HCT116 (cell line): ENCODE measurements around the gene TBX3. TPM values are rescaled to one million over a fixed set of nuclear protein-coding genes. Genes with fewer than 3 reads are reported as not detected.

ENCODE experiments used
- ATAC-seq: fragments of 200-7000 bp; cut with Tn5 transposase; 2 replicates; pipeline ENCODE4 v1.9.1; 2020; ENCODE audit warnings: mild to moderate bottlenecking, moderate library complexity
- BruUV-seq: library from RNA; stranded (reverse); fragments of 400-500 nt; replicated peaks from 2 replicates; lab custom pipeline; 2021; lab: Mats Ljungman, UMichigan
- CTCF ChIA-PET: fragments of 300-600 bp; sonication (Branson Sonifier 250); formaldehyde crosslinking; loops from one replicate; lab custom pipeline; 2021; ENCODE audit warnings: antibody characterized with exemption; lab: Charles Lee
- POLR2A ChIA-PET: fragments of 300-600, 350-600 bp; sonication (Branson Sonifier 250); formaldehyde crosslinking; loops from one replicate; lab custom pipeline; 2021; ENCODE audit warnings: antibody characterized with exemption; lab: Charles Lee
- RAD21 ChIA-PET, 2 experiments: fragments of 300-600 bp; sonication (Branson Sonifier 250); formaldehyde crosslinking; loops; one replicate each; lab custom pipeline; 2023; ENCODE audit warnings: low total read pairs in 2 of 2; ENCODE audit not compliant: uncharacterized antibody in 2 of 2, unreplicated experiment in 2 of 2, low non-redundant PET in 1 of 2; lab: Charles Lee
- DNase-seq: peaks from one replicate; pipeline ENCODE4 v3.0.0-alpha.2; 2010; ENCODE audit warnings: low read depth, low spot score
- H2AFZ ChIP-seq: fragments of 200-600 bp; shearing (Covaris generic), sonication (generic); 2 replicates; pipeline ENCODE4 v1.6.1; 2017; ENCODE audit warnings: low read depth, mixed run types, mixed read lengths, antibody characterized with exemption, low read length; ENCODE audit not compliant: poor library complexity, severe bottlenecking
- H3K27ac ChIP-seq: 2 replicates; pipeline ENCODE4 v1.5.1; 2012; ENCODE audit warnings: low read depth, low read length
- H3K27me3 ChIP-seq: fragments of 200-600 bp; sonication (generic); 2 replicates; pipeline ENCODE4 v1.6.1; 2016; ENCODE audit warnings: mixed run types, low read length, mixed read lengths; ENCODE audit not compliant: insufficient read depth
- H3K36me3 ChIP-seq, 2 experiments: fragments of 200-500 bp in 1 of 2; fragments of 200-600 bp in 1 of 2; sonication (Bioruptor generic) in 1 of 2; sonication (generic) in 1 of 2; 2 replicates each; pipeline versions ENCODE4 v1.5.1 to v1.6.1; 2014 to 2016; ENCODE audit warnings: low read length in 2 of 2, inconsistent platforms in 1 of 2, mixed read lengths in 1 of 2, mixed run types in 1 of 2; ENCODE audit not compliant: insufficient read depth in 2 of 2, control insufficient read depth in 1 of 2
- H3K4me1 ChIP-seq, 2 experiments: fragments of 200-600 bp in 1 of 2; sonication (generic) in 1 of 2; 2 replicates each; pipeline versions ENCODE4 v1.5.1 to v1.6.1; 2012 to 2017; ENCODE audit warnings: low read length in 2 of 2, inconsistent platforms in 1 of 2, mild to moderate bottlenecking in 1 of 2, mixed read lengths in 1 of 2, mixed run types in 1 of 2, moderate library complexity in 1 of 2; ENCODE audit not compliant: insufficient read depth in 2 of 2, control insufficient read depth in 1 of 2
- H3K4me2 ChIP-seq: fragments of 200-600 bp; sonication (generic); 2 replicates; pipeline ENCODE4 v1.6.1; 2017; ENCODE audit warnings: mixed run types, low read length, mixed read lengths
- H3K4me3 ChIP-seq, 2 experiments: fragments of 200-600 bp in 1 of 2; sonication (generic) in 1 of 2; replicated peaks in 1 of 2; 2 replicates each; pipeline ENCODE4 v1.5.1; 2011 to 2016; ENCODE audit warnings: low read length in 2 of 2, control low read depth in 1 of 2, low read depth in 1 of 2, mild to moderate bottlenecking in 1 of 2, mixed read lengths in 1 of 2, mixed run types in 1 of 2
- H3K79me2 ChIP-seq: fragments of 200-600 bp; sonication (generic); 2 replicates; pipeline ENCODE4 v1.6.1; 2017; ENCODE audit warnings: mild to moderate bottlenecking, mixed run types, low read length, moderate library complexity, mixed read lengths; ENCODE audit not compliant: insufficient read depth
- H3K9ac ChIP-seq: fragments of 200-600 bp; sonication (generic); 2 replicates; pipeline ENCODE4 v1.6.1; 2016; ENCODE audit warnings: low read length, mixed read lengths
- H3K9me2 ChIP-seq: fragments of 200-600 bp; sonication (generic), shearing (Covaris generic); 2 replicates; pipeline ENCODE4 v1.6.1; 2017; ENCODE audit warnings: mixed run types, mild to moderate bottlenecking, moderate library complexity; ENCODE audit not compliant: insufficient read depth
- H3K9me3 ChIP-seq, 2 experiments: fragments of 200-500 bp in 1 of 2; fragments of 200-600 bp in 1 of 2; sonication (Bioruptor generic) in 1 of 2; sonication (generic) in 1 of 2; 2 replicates each; pipeline ENCODE4 v1.6.1; 2014 to 2017; ENCODE audit warnings: low read length in 2 of 2, mixed read lengths in 2 of 2, inconsistent platforms in 1 of 2, low read depth in 1 of 2, mild to moderate bottlenecking in 1 of 2, mixed run types in 1 of 2, moderate library complexity in 1 of 2; ENCODE audit not compliant: control insufficient read depth in 1 of 2, insufficient read depth in 1 of 2
- H4K20me1 ChIP-seq: fragments of 200-600 bp; sonication (generic), shearing (Covaris generic); 2 replicates; pipeline ENCODE4 v1.6.1; 2017; ENCODE audit warnings: mixed run types, mild to moderate bottlenecking, moderate library complexity; ENCODE audit not compliant: insufficient read depth
- CBX3 ChIP-seq: IDR thresholded peaks from 2 replicates; pipeline ENCODE4 v1.6.1; 2012; ENCODE audit warnings: low read depth
- EGR1 ChIP-seq: IDR thresholded peaks from 2 replicates; pipeline ENCODE4 v1.6.1; 2012; ENCODE audit warnings: low read depth
- ELF1 ChIP-seq: IDR thresholded peaks from 2 replicates; pipeline ENCODE4 v1.6.1; 2012; ENCODE audit warnings: low read depth, borderline replicate concordance
- EZH2 ChIP-seq: fragments of 200-600 bp; sonication (generic); IDR thresholded peaks from 2 replicates; pipeline ENCODE4 v1.6.1; 2017; ENCODE audit warnings: antibody characterized with exemption, mixed run types
- POLR2AphosphoS5 ChIP-seq: IDR thresholded peaks from 2 replicates; pipeline ENCODE4 v1.6.1; 2011; ENCODE audit warnings: mild to moderate bottlenecking, low read depth, low read length, moderate library complexity
- TCF7L2 ChIP-seq: IDR thresholded peaks from 2 replicates; pipeline ENCODE4 v1.7.0; 2011; ENCODE audit warnings: borderline replicate concordance, inconsistent platforms; ENCODE audit not compliant: insufficient read depth, insufficient read length; ENCODE audit errors: extremely low read depth
- YY1 ChIP-seq: IDR thresholded peaks from 2 replicates; pipeline ENCODE4 v1.6.1; 2011; ENCODE audit warnings: low read length, low read depth, moderate library complexity, mild to moderate bottlenecking; ENCODE audit not compliant: insufficient replicate concordance; ENCODE audit errors: extremely low read depth
- intact Hi-C: fragments of 100-400 bp; cut with micrococcal nuclease; formaldehyde crosslinking; loops from 2 replicates; pipeline ENCODE4 v1.10.0; 2022
- total RNA-seq: library from RNA; stranded (reverse); gene quantifications from one replicate; pipeline ENCODE4 v1.2.1, GENCODE V29; 2021; ENCODE audit not compliant: unreplicated experiment
- TF ChIP-seq, protein P1 (sequence below): IDR thresholded peaks from 2 replicates; pipeline ENCODE4 v1.6.1; 2012
- TF ChIP-seq, protein P2 (sequence below), 3 experiments: fragments of 200-600 bp in 1 of 3; sonication (generic) in 1 of 3; IDR thresholded peaks in 2 of 3; conservative IDR thresholded peaks in 1 of 3; 2 replicates each; pipeline ENCODE4 v1.5.1; 2012 to 2017; ENCODE audit warnings: low read depth in 2 of 3, low read length in 2 of 3, antibody characterized with exemption in 1 of 3, borderline replicate concordance in 1 of 3, control low read depth in 1 of 3, mild to moderate bottlenecking in 1 of 3, mixed read lengths in 1 of 3, mixed run types in 1 of 3, moderate library complexity in 1 of 3; ENCODE audit not compliant: insufficient read depth in 1 of 3

TBX3 gene
- total RNA-seq, 1 experiment from 2014 or later, result 12.8 TPM

DNA sequence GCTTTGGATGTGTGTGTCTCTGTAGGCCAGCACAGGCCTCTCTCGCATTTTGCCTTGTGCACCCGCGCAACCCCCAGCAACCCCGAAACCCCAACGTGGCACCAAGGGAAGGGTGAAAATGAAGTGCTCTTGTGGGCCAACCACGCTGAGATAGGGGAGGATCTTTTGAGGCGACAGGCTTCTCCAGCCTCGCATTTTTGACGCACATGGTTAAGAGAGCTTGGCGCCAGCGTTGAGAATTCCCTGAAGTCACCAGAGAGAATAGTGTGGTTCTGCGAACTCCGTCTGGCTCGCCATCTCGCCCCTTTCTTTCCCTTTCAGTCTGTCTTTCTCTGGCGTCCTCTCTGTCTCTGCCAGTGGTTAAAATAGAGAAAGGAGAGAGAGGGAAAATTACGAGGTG is 1.9 kb upstream of the TBX3 start:
- Histone ChIP-seq H3K9me3 (no peaks in the 10 kb centered on the region), H3K4me2 (no peak overlapping the region), H3K36me3 (no peaks in the 10 kb centered on the region), H2AFZ (no peak overlapping the region), H4K20me1 (no peaks in the 10 kb centered on the region), H3K9ac (no peak overlapping the region), H3K79me2 (peaks cover 12% of the 10 kb centered on the region), H3K27me3 (peaks cover 20% of the 10 kb centered on the region), H3K4me1 (peaks cover 6 to 23% of the 10 kb centered on the region in 2 experiments), H3K4me3 (no peak overlapping the region), H3K27ac (no peak overlapping the region), H3K9me2 (no peaks in the 10 kb centered on the region)
- ATAC-seq (no peak), DNase-seq (no peak)
- TF ChIP-seq, protein P1, sequence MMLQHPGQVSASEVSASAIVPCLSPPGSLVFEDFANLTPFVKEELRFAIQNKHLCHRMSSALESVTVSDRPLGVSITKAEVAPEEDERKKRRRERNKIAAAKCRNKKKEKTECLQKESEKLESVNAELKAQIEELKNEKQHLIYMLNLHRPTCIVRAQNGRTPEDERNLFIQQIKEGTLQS, result no peak
- no peak for TF ChIP-seq YY1
- no peak for TF ChIP-seq TCF7L2
- TF ChIP-seq EZH2, result no peak
- no peak for TF ChIP-seq POLR2AphosphoS5
- TF ChIP-seq, protein P2, sequence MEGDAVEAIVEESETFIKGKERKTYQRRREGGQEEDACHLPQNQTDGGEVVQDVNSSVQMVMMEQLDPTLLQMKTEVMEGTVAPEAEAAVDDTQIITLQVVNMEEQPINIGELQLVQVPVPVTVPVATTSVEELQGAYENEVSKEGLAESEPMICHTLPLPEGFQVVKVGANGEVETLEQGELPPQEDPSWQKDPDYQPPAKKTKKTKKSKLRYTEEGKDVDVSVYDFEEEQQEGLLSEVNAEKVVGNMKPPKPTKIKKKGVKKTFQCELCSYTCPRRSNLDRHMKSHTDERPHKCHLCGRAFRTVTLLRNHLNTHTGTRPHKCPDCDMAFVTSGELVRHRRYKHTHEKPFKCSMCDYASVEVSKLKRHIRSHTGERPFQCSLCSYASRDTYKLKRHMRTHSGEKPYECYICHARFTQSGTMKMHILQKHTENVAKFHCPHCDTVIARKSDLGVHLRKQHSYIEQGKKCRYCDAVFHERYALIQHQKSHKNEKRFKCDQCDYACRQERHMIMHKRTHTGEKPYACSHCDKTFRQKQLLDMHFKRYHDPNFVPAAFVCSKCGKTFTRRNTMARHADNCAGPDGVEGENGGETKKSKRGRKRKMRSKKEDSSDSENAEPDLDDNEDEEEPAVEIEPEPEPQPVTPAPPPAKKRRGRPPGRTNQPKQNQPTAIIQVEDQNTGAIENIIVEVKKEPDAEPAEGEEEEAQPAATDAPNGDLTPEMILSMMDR (IDR thresholded peaks at IDR 0.05 in 2 of 3, conservative IDR thresholded peaks at IDR 0.05 in 1 of 3; ENCODE audit: borderline replicate concordance in 1 of 3, insufficient read depth in 1 of 3, low read depth in 2 of 3, low read length in 2 of 3), result no peak
- no peak for TF ChIP-seq CBX3
- no peak for TF ChIP-seq EGR1
- no peak for TF ChIP-seq ELF1
- RAD21 ChIA-PET, result no interaction called here
- CTCF ChIA-PET, result no interaction called here
- no TSS peak for BruUV-seq
- intact Hi-C loops, result loop anchor here (10.0 kb wide), 1 partner anchor 249 kb away; no protein-coding TSS in a partner anchor
- POLR2A ChIA-PET, result no interaction called here
